GM21825 (cell line): ENCODE results near the gene UBE2QL1.

Source experiments
- ATAC-seq: cut with Tn5 transposase; IDR thresholded peaks from one replicate; pipeline ENCODE4 v1.9.1; 2021; ENCODE audit warnings: mild to moderate bottlenecking, moderate library complexity; ENCODE audit not compliant: unreplicated experiment

UBE2QL1 gene

DNA sequence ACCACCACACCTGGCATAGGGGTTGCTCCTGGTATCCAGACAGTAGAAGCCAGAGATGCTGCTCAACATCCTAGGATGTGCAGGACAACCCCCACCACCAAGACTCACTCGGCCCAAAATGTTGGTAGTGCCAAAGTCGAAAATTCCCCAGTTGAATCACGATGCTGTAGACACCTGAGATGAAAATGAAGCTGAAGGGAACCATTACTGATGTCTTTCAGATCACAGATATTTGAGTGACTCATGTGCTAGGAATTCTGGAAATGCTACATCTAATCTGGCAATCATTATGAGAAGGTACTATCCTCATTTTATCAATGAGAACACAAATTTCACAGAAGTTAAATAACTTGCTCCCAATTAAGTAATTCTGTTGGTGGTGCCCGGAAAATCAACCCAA lies 21.0 kb upstream of the UBE2QL1 start:
- no peak for ATAC-seq

- ATAC-seq = no peak
Observed at GRCh38 chr5:6430418-6431028, 18.1 kb upstream of the UBE2QL1 start.

- no peak for ATAC-seq
Observed at GRCh38 chr5:6431214-6432195, 17.2 kb upstream of the UBE2QL1 start.

GRCh38 chr5:6432206-6432605 lies 16.5 kb upstream of the UBE2QL1 start:
- no peak for ATAC-seq

DNA sequence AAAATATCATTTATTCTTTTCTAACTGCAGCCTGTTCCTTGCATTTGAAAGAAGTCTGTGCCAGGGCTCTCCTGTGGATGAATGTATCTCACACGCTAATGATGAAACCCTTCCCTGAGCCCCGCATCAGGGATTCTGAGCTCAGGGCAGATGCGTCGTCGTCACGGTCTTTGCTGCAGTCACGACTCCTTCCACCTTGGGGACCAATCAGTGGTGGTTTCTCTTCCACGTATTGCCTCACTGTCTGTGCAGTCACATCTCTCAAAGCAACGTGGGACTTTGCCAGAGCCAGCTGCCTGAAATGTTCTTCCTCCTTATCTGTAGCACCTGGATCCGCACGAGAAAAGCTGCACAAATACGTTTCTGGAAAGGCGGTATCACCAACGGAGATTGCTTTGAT lies 13.9 kb upstream of the UBE2QL1 start:
- no peak for ATAC-seq

- ATAC-seq = no peak
Observed at GRCh38 chr5:6435356-6435755, 13.3 kb upstream of the UBE2QL1 start.

DNA sequence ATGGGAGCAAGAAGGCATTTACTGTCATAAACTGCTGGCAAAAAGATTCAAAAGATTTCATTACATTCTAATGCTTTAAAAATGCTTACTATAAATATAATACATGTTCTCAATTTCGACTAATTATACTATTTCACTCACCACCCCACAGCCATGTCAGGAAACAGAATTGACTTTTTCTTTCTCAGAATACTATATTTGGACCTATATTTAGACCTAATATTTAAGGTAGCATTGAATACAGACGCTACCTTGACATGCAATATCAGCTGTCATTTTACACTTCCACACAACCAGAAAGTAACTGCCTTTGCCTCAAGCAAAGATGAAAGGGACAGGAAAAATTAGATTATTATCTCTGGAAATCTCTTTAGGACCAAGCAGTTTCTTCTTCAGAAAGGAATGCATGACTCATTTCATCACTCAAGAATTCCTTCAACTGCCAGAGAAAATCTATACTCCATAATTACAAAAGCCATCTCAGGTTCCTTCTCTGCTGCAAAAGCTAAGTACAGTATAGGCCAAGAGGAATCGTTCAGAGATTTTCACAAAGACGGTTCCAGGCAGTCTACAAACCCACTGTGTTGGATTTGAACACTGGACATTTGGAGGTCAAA lies 11.8 kb upstream of the UBE2QL1 start:
- ATAC-seq = no peak

- no peak for ATAC-seq
Observed at GRCh38 chr5:6439588-6440550, 8.8 kb upstream of the UBE2QL1 start.

DNA sequence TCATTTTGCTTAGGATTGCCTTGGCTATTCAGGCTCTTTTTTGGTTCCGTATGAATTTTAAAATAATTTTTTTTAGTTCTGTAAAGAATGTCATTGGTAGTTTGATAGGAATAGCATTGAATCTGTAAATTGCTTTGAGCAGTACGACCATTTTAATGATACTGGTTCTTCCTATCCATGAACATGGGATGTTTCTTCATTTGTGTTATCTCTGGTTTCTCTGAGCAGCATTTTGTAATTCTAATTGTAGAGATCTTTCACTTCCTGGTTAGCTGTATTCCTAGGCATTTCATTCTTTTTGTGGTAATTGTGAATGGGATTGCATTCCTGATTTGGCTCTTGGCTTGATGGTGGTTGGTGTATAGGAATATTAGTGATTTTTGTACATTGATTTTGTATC lies 6.3 kb upstream of the UBE2QL1 start:
- ATAC-seq = no peak

DNA sequence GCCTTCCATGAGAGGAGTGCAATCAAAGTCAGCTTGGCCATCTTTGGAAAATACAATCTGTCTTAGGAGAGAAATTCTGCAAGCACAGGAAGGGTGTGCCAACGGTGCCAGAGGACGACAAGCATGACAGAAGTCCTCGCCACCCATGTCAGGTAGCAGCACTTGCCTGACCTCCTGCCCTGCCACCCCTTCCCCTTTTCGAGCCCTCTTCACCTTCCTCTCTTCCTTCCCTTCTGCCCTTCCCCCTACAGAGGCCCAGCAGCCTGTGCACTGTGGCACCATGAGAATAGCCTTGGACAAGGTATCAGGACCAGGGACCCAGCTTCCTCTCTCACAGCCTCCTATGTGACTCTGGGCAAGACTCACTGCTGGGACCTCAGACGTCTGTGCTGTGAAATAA lies 5.3 kb upstream of the UBE2QL1 start:
- ATAC-seq = no peak

GRCh38 chr5:6446042-6446441 lies 2.6 kb upstream of the UBE2QL1 start:
- ATAC-seq = no peak

GRCh38 chr5:6446626-6447309 lies 1.9 kb upstream of the UBE2QL1 start:
- ATAC-seq = no peak

DNA sequence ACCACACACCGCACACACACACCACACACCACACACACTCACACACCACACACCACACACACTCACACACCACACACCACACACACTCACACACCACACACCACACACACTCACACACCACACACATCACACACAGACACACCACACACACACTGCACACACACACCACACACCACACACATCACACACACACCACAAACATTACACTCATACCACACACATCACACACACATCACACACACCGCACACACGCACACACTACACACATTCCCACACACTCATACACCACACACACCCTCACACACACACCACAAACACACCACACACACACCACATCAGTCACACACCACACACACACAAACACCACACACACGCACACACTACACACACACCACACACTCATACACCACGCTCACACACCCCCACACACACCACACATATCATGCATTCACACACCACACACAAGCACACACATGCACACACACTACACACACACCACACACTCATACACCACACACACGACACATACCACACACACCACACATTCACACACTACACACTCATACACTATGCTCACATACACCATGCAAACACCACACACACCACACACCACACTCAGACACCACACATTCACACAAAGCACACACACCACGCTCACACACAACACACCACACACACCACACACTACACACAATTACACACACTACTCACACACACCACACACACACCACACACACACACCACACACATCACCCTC lies 1.1 kb upstream of the UBE2QL1 start:
- ATAC-seq = no peak

DNA sequence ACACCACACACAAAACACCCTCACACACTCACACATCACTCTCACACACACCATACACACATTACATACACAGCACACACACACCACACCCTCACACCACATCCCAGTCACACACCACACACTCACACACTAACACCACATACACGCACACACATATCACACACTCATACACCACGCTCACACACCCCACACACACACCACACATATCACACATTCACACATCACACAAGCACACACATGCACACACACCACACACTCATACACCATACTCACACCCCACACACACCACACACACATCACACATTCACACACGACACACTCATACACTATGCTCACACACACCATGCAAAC lies 543 bp upstream of the UBE2QL1 start:
- no peak for ATAC-seq

GRCh38 chr5:6449465-6450158 lies 953 bp downstream of the UBE2QL1 start:
- ATAC-seq = no peak

GRCh38 chr5:6450319-6450833 lies 1.7 kb downstream of the UBE2QL1 start:
- ATAC-seq = no peak

GRCh38 chr5:6452622-6453504 lies 4.2 kb downstream of the UBE2QL1 start:
- ATAC-seq = no peak
